ENCODE measurements around the gene MRPL50. TPM values are rescaled to one million over a fixed set of nuclear protein-coding genes. Genes with fewer than 3 reads are reported as not detected.

Gene MRPL50
- total and polyA plus RNA-seq, 2 donors (not counting 1 experiment from before 2014, with no cell fraction given) = 11.8 to 12.2 TPM

GRCh38 chr9:101403516-101404285 is 5.3 kb upstream of the MRPL50 start:
- H2AFZ ChIP-seq (ENCODE audit: low read length) = no peak overlapping the region
- H3K4me3 ChIP-seq (replicated peaks in 1 of 4; ENCODE audit: control extremely low read depth in 1 of 4, insufficient read depth in 1 of 4, low read depth in 3 of 4, low read length in 4 of 4) = no peak overlapping the region
- peaks cover 4% of the 10 kb centered on the region for H3K4me1 ChIP-seq (ENCODE audit: control insufficient read depth, extremely low read depth, insufficient read depth, low read length)
- H3K27me3 ChIP-seq (ENCODE audit: control insufficient read depth, insufficient read depth, low read length) = no peaks in the 10 kb centered on the region
- DNase-seq (ENCODE audit: low read depth in 2 of 2) = no peak
- no peak for TF ChIP-seq EZH2 (IDR thresholded peaks at IDR 0.05; ENCODE audit: low read length, missing control alignments)
- TF ChIP-seq CTCF (conservative IDR thresholded peaks at IDR 0.05 in 1 of 2, IDR thresholded peaks at IDR 0.05 in 1 of 2; ENCODE audit: low read depth in 1 of 2, low read length in 2 of 2) = no peak
- peaks cover 13% of the 10 kb centered on the region for H3K36me3 ChIP-seq (ENCODE audit: control insufficient read depth, insufficient read depth, low read length)
- no peak overlapping the region for H3K4me2 ChIP-seq (ENCODE audit: extremely low read depth, insufficient read depth, low read length)
- H3K27ac ChIP-seq (ENCODE audit: insufficient read depth, low read length) = no peak overlapping the region
- no peak overlapping the region for H3K9ac ChIP-seq (ENCODE audit: insufficient read depth, low read length)
- no peaks in the 10 kb centered on the region for H4K20me1 ChIP-seq (ENCODE audit: control insufficient read depth, extremely low read depth, insufficient read depth, low read length)
- peaks cover 12% of the 10 kb centered on the region for H3K9me3 ChIP-seq (ENCODE audit: control insufficient read depth, insufficient read depth, low read depth, low read length)
- H3K79me2 ChIP-seq (ENCODE audit: control insufficient read depth, insufficient read depth, low read length) = peaks cover 18% of the 10 kb centered on the region

- H2AFZ ChIP-seq (ENCODE audit: low read length) = no peak overlapping the region
- H3K27ac ChIP-seq (ENCODE audit: insufficient read depth, low read length) = no peak overlapping the region
- peaks cover 5% of the 10 kb centered on the region for H3K36me3 ChIP-seq (ENCODE audit: control insufficient read depth, insufficient read depth, low read length)
- no peaks in the 10 kb centered on the region for H3K27me3 ChIP-seq (ENCODE audit: control insufficient read depth, insufficient read depth, low read length)
- H3K4me3 ChIP-seq (replicated peaks in 1 of 4; ENCODE audit: control extremely low read depth in 1 of 4, insufficient read depth in 1 of 4, low read depth in 3 of 4, low read length in 4 of 4) = peak overlapping the region; percentile 73 to 93 (median 81)
- H3K4me1 ChIP-seq (ENCODE audit: control insufficient read depth, extremely low read depth, insufficient read depth, low read length) = peaks cover 4% of the 10 kb centered on the region
- H3K9me3 ChIP-seq (ENCODE audit: control insufficient read depth, insufficient read depth, low read depth, low read length) = peaks cover under 1% of the 10 kb centered on the region
- H3K79me2 ChIP-seq (ENCODE audit: control insufficient read depth, insufficient read depth, low read length) = peaks cover 45% of the 10 kb centered on the region
- TF ChIP-seq EZH2 (IDR thresholded peaks at IDR 0.05; ENCODE audit: low read length, missing control alignments) (no peak), CTCF (conservative IDR thresholded peaks at IDR 0.05 in 1 of 2, IDR thresholded peaks at IDR 0.05 in 1 of 2; ENCODE audit: low read depth in 1 of 2, low read length in 2 of 2) (no peak)
- H4K20me1 ChIP-seq (ENCODE audit: control insufficient read depth, extremely low read depth, insufficient read depth, low read length) = no peaks in the 10 kb centered on the region
- peak overlapping the region; percentile 93 for H3K4me2 ChIP-seq (ENCODE audit: extremely low read depth, insufficient read depth, low read length)
- DNase-seq (ENCODE audit: low read depth in 2 of 2) = peak in 1 of 2 donors; percentile 6
- no peak overlapping the region for H3K9ac ChIP-seq (ENCODE audit: insufficient read depth, low read length)
Measured at GRCh38 chr9:101400120-101400519, 1.7 kb upstream of the MRPL50 start.

- peak overlapping the region; percentile 93 for H3K4me2 ChIP-seq (ENCODE audit: extremely low read depth, insufficient read depth, low read length)
- no peaks in the 10 kb centered on the region for H4K20me1 ChIP-seq (ENCODE audit: control insufficient read depth, extremely low read depth, insufficient read depth, low read length)
- H3K27me3 ChIP-seq (ENCODE audit: control insufficient read depth, insufficient read depth, low read length) = no peaks in the 10 kb centered on the region
- peaks cover 5% of the 10 kb centered on the region for H3K36me3 ChIP-seq (ENCODE audit: control insufficient read depth, insufficient read depth, low read length)
- TF ChIP-seq EZH2 (IDR thresholded peaks at IDR 0.05; ENCODE audit: low read length, missing control alignments) (no peak), CTCF (conservative IDR thresholded peaks at IDR 0.05 in 1 of 2, IDR thresholded peaks at IDR 0.05 in 1 of 2; ENCODE audit: low read depth in 1 of 2, low read length in 2 of 2) (no peak)
- peaks cover 4% of the 10 kb centered on the region for H3K4me1 ChIP-seq (ENCODE audit: control insufficient read depth, extremely low read depth, insufficient read depth, low read length)
- H3K79me2 ChIP-seq (ENCODE audit: control insufficient read depth, insufficient read depth, low read length) = peaks cover 49% of the 10 kb centered on the region
- H3K9ac ChIP-seq (ENCODE audit: insufficient read depth, low read length) = no peak overlapping the region
- H3K4me3 ChIP-seq (replicated peaks in 1 of 4; ENCODE audit: control extremely low read depth in 1 of 4, insufficient read depth in 1 of 4, low read depth in 3 of 4, low read length in 4 of 4) = peak overlapping the region; percentile 73 to 93 (median 81)
- H2AFZ ChIP-seq (ENCODE audit: low read length) = peak overlapping the region; percentile 79
- peak overlapping the region; percentile 83 for H3K27ac ChIP-seq (ENCODE audit: insufficient read depth, low read length)
- no peaks in the 10 kb centered on the region for H3K9me3 ChIP-seq (ENCODE audit: control insufficient read depth, insufficient read depth, low read depth, low read length)
- peak in 1 of 2 donors; percentile 7 for DNase-seq (ENCODE audit: low read depth in 2 of 2)
Measured at GRCh38 chr9:101399643-101399970, 1.2 kb upstream of the MRPL50 start.
